Measurements from ENCODE around the gene TIMM44. TPM values are rescaled to one million over a fixed set of nuclear protein-coding genes. Genes with fewer than 3 reads are reported as not detected.
A peak's percentile ranks its signal among the peaks of the same experiment; 100 is the strongest.

Gene TIMM44
- total RNA-seq, 4 donors from 2014 or later: 55.5 to 211 (median 80.7) TPM

DNA sequence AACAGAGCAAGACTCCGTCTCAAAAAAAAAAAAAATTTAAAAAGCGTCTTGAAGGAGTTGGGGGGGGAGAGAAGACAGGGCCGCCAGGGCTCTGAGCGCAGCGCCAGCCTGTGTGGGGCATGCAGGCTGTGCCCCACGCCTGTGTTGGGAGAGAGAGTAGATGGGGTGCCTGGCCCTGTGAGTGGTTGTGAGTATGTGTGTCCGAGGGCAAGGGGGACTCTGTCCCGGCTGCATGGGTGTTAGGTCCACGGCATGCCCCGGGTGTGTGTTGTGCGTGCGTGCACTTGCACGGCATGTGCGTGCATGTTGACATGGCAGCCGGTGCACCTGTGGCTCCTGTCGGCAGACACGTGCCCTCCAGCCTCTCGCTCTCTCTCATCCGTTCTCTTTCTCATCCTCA, 36.3 kb downstream of the TIMM44 start:
- Histone ChIP-seq H3K27ac (no peak overlapping the region), H3K4me3 (no peak overlapping the region), H3K27me3 (no peaks in the 10 kb centered on the region), H3K9me3 (no peaks in the 10 kb centered on the region), H3K36me3 (peaks cover 0 to 53% (median 0%) of the 10 kb centered on the region in 3 donors), H3K4me1 (peaks cover 3 to 30% (median 15%) of the 10 kb centered on the region in 4 donors)
- TF ChIP-seq, protein P1, sequence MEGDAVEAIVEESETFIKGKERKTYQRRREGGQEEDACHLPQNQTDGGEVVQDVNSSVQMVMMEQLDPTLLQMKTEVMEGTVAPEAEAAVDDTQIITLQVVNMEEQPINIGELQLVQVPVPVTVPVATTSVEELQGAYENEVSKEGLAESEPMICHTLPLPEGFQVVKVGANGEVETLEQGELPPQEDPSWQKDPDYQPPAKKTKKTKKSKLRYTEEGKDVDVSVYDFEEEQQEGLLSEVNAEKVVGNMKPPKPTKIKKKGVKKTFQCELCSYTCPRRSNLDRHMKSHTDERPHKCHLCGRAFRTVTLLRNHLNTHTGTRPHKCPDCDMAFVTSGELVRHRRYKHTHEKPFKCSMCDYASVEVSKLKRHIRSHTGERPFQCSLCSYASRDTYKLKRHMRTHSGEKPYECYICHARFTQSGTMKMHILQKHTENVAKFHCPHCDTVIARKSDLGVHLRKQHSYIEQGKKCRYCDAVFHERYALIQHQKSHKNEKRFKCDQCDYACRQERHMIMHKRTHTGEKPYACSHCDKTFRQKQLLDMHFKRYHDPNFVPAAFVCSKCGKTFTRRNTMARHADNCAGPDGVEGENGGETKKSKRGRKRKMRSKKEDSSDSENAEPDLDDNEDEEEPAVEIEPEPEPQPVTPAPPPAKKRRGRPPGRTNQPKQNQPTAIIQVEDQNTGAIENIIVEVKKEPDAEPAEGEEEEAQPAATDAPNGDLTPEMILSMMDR (IDR thresholded peaks at IDR 0.05): no peak
- no peak for TF ChIP-seq POLR2A (IDR thresholded peaks at IDR 0.05)
- DNase-seq: no peak

DNA sequence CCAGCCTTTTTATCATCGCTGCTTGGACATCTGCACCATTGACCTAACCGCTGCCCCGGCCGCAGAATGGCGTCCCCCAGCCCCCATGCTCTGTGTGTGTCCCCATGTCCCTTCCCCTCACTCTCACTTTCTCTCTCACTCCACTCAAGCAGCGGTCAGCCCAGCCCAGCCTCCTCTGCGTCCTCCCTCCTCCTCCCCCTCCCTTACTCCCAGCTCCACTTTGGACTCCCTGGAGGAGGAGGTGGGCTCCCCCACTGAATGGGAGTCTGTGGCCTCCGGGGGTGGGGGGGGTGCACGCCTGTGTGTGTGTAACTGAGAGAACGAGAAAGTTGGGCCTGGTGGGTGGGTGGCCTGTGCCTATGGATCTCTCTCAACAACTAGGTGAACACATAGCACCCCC, 37.6 kb downstream of the TIMM44 start:
- H3K4me1 ChIP-seq: peaks cover 3 to 30% (median 15%) of the 10 kb centered on the region in 4 donors
- H3K36me3 ChIP-seq: peaks cover 0 to 41% (median 0%) of the 10 kb centered on the region in 3 donors
- H3K27me3 ChIP-seq: no peaks in the 10 kb centered on the region
- no peaks in the 10 kb centered on the region for H3K9me3 ChIP-seq
- TF ChIP-seq, protein P1 (IDR thresholded peaks at IDR 0.05): no peak
- no peak for TF ChIP-seq POLR2A (IDR thresholded peaks at IDR 0.05)
- no peak overlapping the region for H3K27ac ChIP-seq
- no peak overlapping the region for H3K4me3 ChIP-seq
- no peak for DNase-seq

DNA sequence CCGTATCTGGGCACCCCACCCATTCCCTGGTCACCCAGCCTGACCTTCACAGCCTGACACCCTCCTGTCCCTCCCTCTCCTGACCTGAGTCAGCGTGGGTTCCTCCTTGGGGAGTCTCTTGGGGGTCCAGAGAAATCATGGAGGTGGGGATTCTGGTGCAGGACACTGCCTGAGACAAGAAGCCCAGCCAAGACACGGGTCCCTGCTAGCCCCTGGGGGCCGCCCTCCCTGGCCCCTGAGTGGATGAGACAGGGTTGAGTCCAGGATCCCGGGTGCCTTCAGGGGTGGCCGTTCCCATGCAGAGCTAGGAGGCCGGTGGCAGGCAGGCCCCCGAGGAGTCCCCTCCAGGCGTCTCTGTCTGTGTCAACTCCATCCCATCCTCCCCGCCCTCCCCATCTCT, 38.2 kb downstream of the TIMM44 start:
- peak in 1 of 3 donors; percentile 45 for DNase-seq
- Histone ChIP-seq H3K9me3 (no peaks in the 10 kb centered on the region), H3K4me3 (peak overlapping the region in 1 of 4 donors; percentile 83), H3K27ac (no peak overlapping the region), H3K27me3 (no peaks in the 10 kb centered on the region), H3K4me1 (peaks cover 3 to 30% (median 15%) of the 10 kb centered on the region in 4 donors), H3K36me3 (peaks cover 0 to 35% (median 0%) of the 10 kb centered on the region in 3 donors)
- no peak for TF ChIP-seq POLR2A (IDR thresholded peaks at IDR 0.05)
- TF ChIP-seq, protein P1 (IDR thresholded peaks at IDR 0.05): no peak

DNA sequence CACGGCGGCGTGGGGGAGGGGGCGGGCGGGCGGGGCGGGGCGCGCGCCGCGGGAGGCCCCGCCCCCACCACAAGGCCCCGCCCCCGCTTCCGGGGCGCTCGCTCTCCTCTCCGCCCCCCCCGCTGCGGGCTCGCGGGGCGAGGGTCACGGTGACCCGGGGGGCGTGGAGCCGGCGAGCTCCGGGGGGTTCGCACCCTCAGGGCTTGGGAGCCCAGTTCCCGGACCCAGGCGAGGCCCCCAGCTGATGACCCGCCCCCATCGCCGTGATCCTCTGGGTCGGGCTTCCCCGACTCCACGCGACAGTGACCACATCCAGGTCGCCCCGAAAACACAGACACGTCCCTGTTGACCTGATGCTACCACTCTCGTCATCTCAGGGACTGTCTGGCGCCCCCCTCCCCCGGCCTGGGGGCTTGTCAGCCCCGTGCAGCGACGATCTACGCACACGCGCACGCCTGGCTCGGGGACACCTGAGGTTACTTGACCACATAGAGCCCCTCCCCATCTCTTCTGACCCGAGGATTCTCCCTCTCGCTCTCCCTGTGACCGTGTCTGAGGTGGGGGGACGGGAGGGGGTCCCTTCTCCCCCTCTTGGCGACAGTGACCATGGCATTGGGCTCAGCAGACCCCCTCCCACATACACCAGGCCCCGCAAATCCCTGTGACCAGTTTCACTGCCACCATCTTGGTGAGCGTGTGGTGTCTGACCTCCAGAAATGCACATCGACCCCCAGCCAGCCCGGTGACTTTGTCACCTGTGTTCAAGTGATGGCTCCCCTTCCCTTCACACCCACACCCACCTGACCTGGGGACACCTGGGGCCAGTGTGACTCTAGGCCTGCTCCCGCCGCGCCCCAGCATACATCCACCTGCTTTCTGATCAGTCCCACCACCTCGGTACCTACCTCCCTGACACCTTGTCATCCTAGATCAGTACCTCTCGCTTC, 39.1 kb downstream of the TIMM44 start:
- H3K27ac ChIP-seq: peak overlapping the region; percentile 88 to 95 (median 92)
- TF ChIP-seq POLR2A (IDR thresholded peaks at IDR 0.05): no peak
- TF ChIP-seq, protein P1 (IDR thresholded peaks at IDR 0.05): no peak
- H3K9me3 ChIP-seq: no peaks in the 10 kb centered on the region
- DNase-seq: peak in 2 of 3 donors; percentile 49 to 80
- peak overlapping the region; percentile 81 to 98 (median 86) for H3K4me3 ChIP-seq
- H3K36me3 ChIP-seq: peaks cover 0 to 26% (median 0%) of the 10 kb centered on the region in 3 donors
- no peaks in the 10 kb centered on the region for H3K27me3 ChIP-seq
- H3K4me1 ChIP-seq: peaks cover 3 to 30% (median 15%) of the 10 kb centered on the region in 4 donors

DNA sequence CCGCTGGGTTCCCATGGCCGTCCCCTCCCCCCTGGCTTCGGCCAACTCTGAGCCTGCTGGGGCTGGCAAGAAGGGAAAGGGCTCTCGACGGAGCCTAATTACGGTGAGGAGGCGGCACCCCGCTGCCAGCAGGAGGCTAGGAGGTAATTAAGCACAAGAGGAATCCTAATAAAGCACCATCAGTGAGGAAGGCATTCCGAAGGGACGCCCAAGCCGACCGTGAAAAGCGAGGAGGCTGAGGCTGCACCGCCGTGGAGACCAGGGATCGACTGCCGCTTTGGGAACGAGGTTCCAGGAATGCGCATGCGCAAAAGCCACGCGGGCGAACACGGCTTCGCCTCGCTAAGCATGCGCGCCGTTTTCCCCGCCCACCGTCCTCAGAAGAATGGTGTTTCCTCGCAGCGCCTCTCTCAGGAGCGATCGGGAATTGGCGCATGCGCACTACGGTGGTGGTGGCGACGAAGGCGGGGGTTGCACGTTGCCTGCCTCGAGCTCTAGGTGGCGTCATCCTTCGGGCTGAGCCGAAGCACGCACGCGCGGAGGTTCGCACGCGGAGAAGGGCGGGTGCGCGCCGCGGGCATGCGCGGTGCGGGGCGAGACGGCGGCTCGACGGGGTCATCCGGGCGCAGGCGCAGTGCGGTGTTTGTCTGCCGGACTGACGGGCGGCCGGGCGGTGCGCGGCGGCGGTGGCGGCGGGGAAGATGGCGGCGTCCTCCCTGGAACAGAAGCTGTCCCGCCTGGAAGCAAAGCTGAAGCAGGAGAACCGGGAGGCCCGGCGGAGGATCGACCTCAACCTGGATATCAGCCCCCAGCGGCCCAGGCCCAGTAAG, 40.0 kb downstream of the TIMM44 start, which contains the start of gene MAP2K7:
Gene MAP2K7, plus strand, starts transcription at position 634 of the 830 bp plus-strand sequence. Its CDS starts 68 bp downstream, at position 702.
- DNase-seq: peak; percentile 100
- peaks cover 0 to 21% (median 0%) of the 10 kb centered on the region in 3 donors for H3K36me3 ChIP-seq
- H3K27me3 ChIP-seq: no peaks in the 10 kb centered on the region
- H3K4me3 ChIP-seq: peak within 1 kb of the TSS; percentile 81 to 98 (median 86)
- H3K27ac ChIP-seq: peak within 1 kb of the TSS; percentile 88 to 95 (median 92)
- peak; percentile 53 to 56 for TF ChIP-seq POLR2A (IDR thresholded peaks at IDR 0.05)
- TF ChIP-seq, protein P1 (IDR thresholded peaks at IDR 0.05): peak; percentile 35 to 68 (median 56)
- H3K9me3 ChIP-seq: no peaks in the 10 kb centered on the region
- peaks cover 3 to 30% (median 15%) of the 10 kb centered on the region in 4 donors for H3K4me1 ChIP-seq
